Smooth muscle cell (in vitro differentiated cells): ENCODE measurements around the gene ZFP1. TPM values are rescaled to one million over a fixed set of nuclear protein-coding genes. Genes with fewer than 3 reads are reported as not detected.

Experiments used
- DNase-seq: peaks from one replicate; lab custom pipeline; 2025; ENCODE audit not compliant: unreplicated experiment; lab: John Stamatoyannopoulos, UW
- H2AFZ ChIP-seq: fragments of 200-600 bp; sonication (generic); 2 replicates; pipeline ENCODE4 v1.6.0; 2016; ENCODE audit warnings: antibody characterized with exemption, low read depth, mild to moderate bottlenecking
- H3F3A ChIP-seq: fragments of 200-600 bp; sonication (generic); 2 replicates; pipeline ENCODE4 v1.6.0; 2017; ENCODE audit warnings: antibody characterized with exemption, low read depth
- H3K27ac ChIP-seq: fragments of 200-600 bp; sonication (generic); 2 replicates; pipeline ENCODE4 v1.5.1; 2016; ENCODE audit warnings: low read depth, mild to moderate bottlenecking
- H3K27me3 ChIP-seq: fragments of 200-600 bp; sonication (generic); 2 replicates; pipeline ENCODE4 v1.6.1; 2016; ENCODE audit warnings: low read depth, mild to moderate bottlenecking
- H3K36me3 ChIP-seq: fragments of 200-600 bp; sonication (generic); 2 replicates; pipeline ENCODE4 v1.5.1; 2016; ENCODE audit warnings: low read depth
- H3K4me1 ChIP-seq: fragments of 200-600 bp; sonication (generic); 2 replicates; pipeline ENCODE4 v1.5.1; 2016; ENCODE audit warnings: low read depth
- H3K4me2 ChIP-seq: fragments of 200-600 bp; sonication (generic); 2 replicates; pipeline ENCODE4 v1.6.0; 2016; ENCODE audit warnings: mild to moderate bottlenecking
- H3K4me3 ChIP-seq: fragments of 200-600 bp; sonication (generic); 2 replicates; pipeline ENCODE4 v1.5.1; 2016; ENCODE audit warnings: mild to moderate bottlenecking
- H3K79me2 ChIP-seq: fragments of 200-600 bp; sonication (generic); 2 replicates; pipeline ENCODE4 v1.6.0; 2016; ENCODE audit warnings: low read depth, mild to moderate bottlenecking
- H3K9ac ChIP-seq: fragments of 200-600 bp; sonication (generic); 2 replicates; pipeline ENCODE4 v1.6.0; 2016; ENCODE audit warnings: low read depth
- H3K9me3 ChIP-seq: fragments of 200-600 bp; sonication (generic); replicated peaks from 2 replicates; pipeline ENCODE4 v1.5.1; 2016; ENCODE audit warnings: low read depth
- H4K20me1 ChIP-seq: fragments of 200-600 bp; sonication (generic); 2 replicates; pipeline ENCODE4 v1.6.0; 2016; ENCODE audit warnings: low read depth
- CTCF ChIP-seq: fragments of 200-600 bp; sonication (generic); IDR thresholded peaks from 2 replicates; pipeline ENCODE4 v1.5.1; 2017; ENCODE audit warnings: borderline replicate concordance, mild to moderate bottlenecking, antibody characterized with exemption; ENCODE audit not compliant: insufficient read depth, poor library complexity, severe bottlenecking
- WGBS: methylation state at CpG from one replicate; pipeline ENCODE4 v1.1.7; 2016; ENCODE audit warnings: low lambda C conversion rate; 5-methylcytosine and 5-hydroxymethylcytosine counted together
- polyA plus RNA-seq: library from polyadenylated mRNA; unstranded; fragments of >200 nt; fragmentation: Nextera tagmentation; extraction: Ambion mirVana; gene quantifications from 2 replicates; pipeline ENCODE4 v1.2.1, GENCODE V29; 2016
- total RNA-seq: library from RNA; depleted of rRNA; stranded (reverse); fragments of >200 nt; gene quantifications from 2 replicates; pipeline ENCODE4 v1.2.3, GENCODE V29; 2014

ZFP1 gene
- total and polyA plus RNA-seq, 2 experiments from 2014 or later: 12.6 to 15.0 TPM

GRCh38 chr16:75169899-75170405 lies 21.6 kb downstream of the ZFP1 start:
- TF ChIP-seq CTCF: no peak
- peaks cover 69% of the 10 kb centered on the region for H3K36me3 ChIP-seq
- H3F3A ChIP-seq: no peaks in the 10 kb centered on the region
- no peak overlapping the region for H3K4me2 ChIP-seq
- H3K9ac ChIP-seq: no peak overlapping the region
- no peak for DNase-seq
- H3K9me3 ChIP-seq: peaks cover 68% of the 10 kb centered on the region
- no peaks in the 10 kb centered on the region for H3K4me1 ChIP-seq
- peaks cover 11% of the 10 kb centered on the region for H3K79me2 ChIP-seq
- WGBS: 97% methylated on average over 10 of the region's 10 CpGs
- no peaks in the 10 kb centered on the region for H3K27me3 ChIP-seq
- no peak overlapping the region for H2AFZ ChIP-seq
- H3K27ac ChIP-seq: no peak overlapping the region
- no peak overlapping the region for H3K4me3 ChIP-seq
- H4K20me1 ChIP-seq: no peaks in the 10 kb centered on the region

GRCh38 chr16:75172578-75172977 lies 24.3 kb downstream of the ZFP1 start:
- Histone ChIP-seq H3F3A (no peaks in the 10 kb centered on the region), H3K9ac (no peak overlapping the region), H3K79me2 (no peaks in the 10 kb centered on the region), H4K20me1 (no peaks in the 10 kb centered on the region), H3K4me3 (no peak overlapping the region), H3K27ac (no peak overlapping the region), H3K27me3 (no peaks in the 10 kb centered on the region), H3K9me3 (peaks cover 47% of the 10 kb centered on the region), H3K4me2 (no peak overlapping the region), H3K4me1 (no peaks in the 10 kb centered on the region), H3K36me3 (peaks cover 47% of the 10 kb centered on the region), H2AFZ (no peak overlapping the region)
- 99% methylated on average over 4 of the region's 4 CpGs for WGBS
- DNase-seq: no peak
- no peak for TF ChIP-seq CTCF

GRCh38 chr16:75175074-75175473 lies 26.8 kb downstream of the ZFP1 start:
- H2AFZ ChIP-seq: no peak overlapping the region
- H3K9me3 ChIP-seq: peaks cover 24% of the 10 kb centered on the region
- no peak for DNase-seq
- H3K79me2 ChIP-seq: no peaks in the 10 kb centered on the region
- no peak for TF ChIP-seq CTCF
- H3K4me2 ChIP-seq: no peak overlapping the region
- H3F3A ChIP-seq: no peaks in the 10 kb centered on the region
- WGBS: 100% methylated on average over 3 of the region's 3 CpGs
- H3K27me3 ChIP-seq: no peaks in the 10 kb centered on the region
- no peaks in the 10 kb centered on the region for H3K4me1 ChIP-seq
- H3K4me3 ChIP-seq: no peak overlapping the region
- H3K27ac ChIP-seq: no peak overlapping the region
- no peaks in the 10 kb centered on the region for H4K20me1 ChIP-seq
- H3K36me3 ChIP-seq: peaks cover 22% of the 10 kb centered on the region
- H3K9ac ChIP-seq: no peak overlapping the region

GRCh38 chr16:75176926-75177325 lies 28.6 kb downstream of the ZFP1 start:
- no peak overlapping the region for H3K9ac ChIP-seq
- no peaks in the 10 kb centered on the region for H3K27me3 ChIP-seq
- H3K4me3 ChIP-seq: no peak overlapping the region

More at GRCh38 chr16:75176926-75177325, 28.6 kb downstream of the ZFP1 start:
- no peaks in the 10 kb centered on the region for H3F3A ChIP-seq
- H3K9me3 ChIP-seq: peaks cover 6% of the 10 kb centered on the region
- H3K4me2 ChIP-seq: no peak overlapping the region
- WGBS: 92% methylated on average over 2 of the region's 2 CpGs
- no peaks in the 10 kb centered on the region for H4K20me1 ChIP-seq
- peaks cover 5% of the 10 kb centered on the region for H3K36me3 ChIP-seq
- no peak overlapping the region for H2AFZ ChIP-seq
- no peak overlapping the region for H3K27ac ChIP-seq
- H3K4me1 ChIP-seq: no peaks in the 10 kb centered on the region
- H3K79me2 ChIP-seq: no peaks in the 10 kb centered on the region
- no peak for DNase-seq
- TF ChIP-seq CTCF: no peak
